HG03097 (cell line): ENCODE measurements around the gene PDE6G.

ENCODE experiments used
- ATAC-seq: cut with Tn5 transposase; IDR thresholded peaks from one replicate; pipeline ENCODE4 v1.9.1; 2021; ENCODE audit not compliant: unreplicated experiment, low FRiP score

Gene PDE6G

GRCh38 chr17:81656118-81656743, at the start of gene PDE6G:
Gene PDE6G (minus strand): TSS chr17:81656542. CDS start chr17:81653305, 3,237 bp downstream.
- ATAC-seq = no peak

- no peak for ATAC-seq
Measured at GRCh38 chr17:81705518-81706231, 49.3 kb upstream of the PDE6G start.

- no peak for ATAC-seq
Measured at GRCh38 chr17:81703747-81704654, 47.7 kb upstream of the PDE6G start.

- peak; percentile 65 for ATAC-seq
Measured at GRCh38 chr17:81702934-81703746, 46.8 kb upstream of the PDE6G start, which contains the start of gene MRPL12. Gene MRPL12 (plus strand): TSS chr17:81703367. CDS start chr17:81703502, 135 bp downstream.

GRCh38 chr17:81701288-81702071, 45.1 kb upstream of the PDE6G start:
- no peak for ATAC-seq

- ATAC-seq = no peak
Measured at GRCh38 chr17:81700353-81701287, 44.3 kb upstream of the PDE6G start.

GRCh38 chr17:81697261-81698044, 41.1 kb upstream of the PDE6G start:
- no peak for ATAC-seq

GRCh38 chr17:81696218-81696941, 40.0 kb upstream of the PDE6G start:
- no peak for ATAC-seq

GRCh38 chr17:81695801-81696200, 39.5 kb upstream of the PDE6G start:
- no peak for ATAC-seq

GRCh38 chr17:81695211-81695610, 38.9 kb upstream of the PDE6G start:
- ATAC-seq = no peak

GRCh38 chr17:81694810-81695209, 38.5 kb upstream of the PDE6G start:
- ATAC-seq = no peak

- no peak for ATAC-seq
Measured at GRCh38 chr17:81693509-81694210, 37.3 kb upstream of the PDE6G start.

- ATAC-seq = no peak
Measured at GRCh38 chr17:81691608-81692007, 35.3 kb upstream of the PDE6G start.

GRCh38 chr17:81691196-81691595, 34.9 kb upstream of the PDE6G start:
- ATAC-seq = no peak

GRCh38 chr17:81690549-81690948, 34.2 kb upstream of the PDE6G start:
- ATAC-seq = no peak

- no peak for ATAC-seq
Measured at GRCh38 chr17:81690066-81690465, 33.7 kb upstream of the PDE6G start.
